ENCODE measurements around the gene LRRC45.

DNA sequence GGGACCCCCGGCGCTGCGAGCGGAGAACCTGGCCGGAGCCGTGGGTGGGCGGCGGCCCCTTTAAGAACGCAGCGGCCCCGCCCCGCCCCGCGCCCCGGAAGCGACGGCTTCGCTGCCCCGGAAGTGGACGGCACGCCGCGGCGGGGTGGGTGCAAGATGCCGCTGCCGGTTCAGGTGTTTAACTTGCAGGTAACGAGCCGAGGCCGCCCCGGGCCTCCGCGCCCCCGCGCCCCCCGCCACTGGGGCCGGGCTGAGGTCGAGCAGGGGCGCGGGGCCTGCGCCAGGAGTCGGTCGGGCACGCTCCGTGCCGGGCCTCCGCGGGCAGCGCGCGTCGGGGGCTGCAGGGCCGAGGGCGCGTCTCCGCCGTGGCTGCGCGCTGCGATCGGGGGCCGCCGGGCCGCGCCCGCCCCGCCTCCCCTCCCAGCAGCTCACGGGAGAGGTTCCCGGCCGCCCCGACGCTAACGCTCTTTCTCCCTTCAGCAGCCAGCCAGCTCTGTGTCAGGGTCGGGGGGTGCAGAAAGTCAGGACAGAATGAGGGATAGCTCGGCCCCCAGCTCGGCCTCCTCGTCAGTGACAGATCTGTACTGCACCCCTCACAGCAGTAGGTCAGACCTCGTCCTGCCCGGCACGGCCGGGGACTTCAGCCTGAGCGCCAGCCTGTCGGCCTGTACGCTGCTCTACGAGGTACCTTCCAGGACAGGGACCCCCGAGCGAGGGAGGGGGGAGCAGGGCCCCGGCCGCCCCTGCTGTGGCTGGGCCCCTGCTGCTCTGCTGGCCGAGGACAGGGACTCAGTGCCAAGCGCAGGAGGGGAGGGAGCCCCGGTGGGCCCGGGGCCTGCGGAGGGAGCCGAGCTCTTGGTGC is 28.9 kb downstream of the LRRC45 start, which contains the start of the genes GPS1 and RFNG:
- TF ChIP-seq ZNF555 (tag by site-specific recombination; conservative IDR thresholded peaks at IDR 0.05): no peak
- no peak for TF ChIP-seq CTCF (tag by site-specific recombination; IDR thresholded peaks at IDR 0.05)
- TF ChIP-seq YY1 (tag by site-specific recombination; IDR thresholded peaks at IDR 0.05): no peak
- TF ChIP-seq, protein P1, sequence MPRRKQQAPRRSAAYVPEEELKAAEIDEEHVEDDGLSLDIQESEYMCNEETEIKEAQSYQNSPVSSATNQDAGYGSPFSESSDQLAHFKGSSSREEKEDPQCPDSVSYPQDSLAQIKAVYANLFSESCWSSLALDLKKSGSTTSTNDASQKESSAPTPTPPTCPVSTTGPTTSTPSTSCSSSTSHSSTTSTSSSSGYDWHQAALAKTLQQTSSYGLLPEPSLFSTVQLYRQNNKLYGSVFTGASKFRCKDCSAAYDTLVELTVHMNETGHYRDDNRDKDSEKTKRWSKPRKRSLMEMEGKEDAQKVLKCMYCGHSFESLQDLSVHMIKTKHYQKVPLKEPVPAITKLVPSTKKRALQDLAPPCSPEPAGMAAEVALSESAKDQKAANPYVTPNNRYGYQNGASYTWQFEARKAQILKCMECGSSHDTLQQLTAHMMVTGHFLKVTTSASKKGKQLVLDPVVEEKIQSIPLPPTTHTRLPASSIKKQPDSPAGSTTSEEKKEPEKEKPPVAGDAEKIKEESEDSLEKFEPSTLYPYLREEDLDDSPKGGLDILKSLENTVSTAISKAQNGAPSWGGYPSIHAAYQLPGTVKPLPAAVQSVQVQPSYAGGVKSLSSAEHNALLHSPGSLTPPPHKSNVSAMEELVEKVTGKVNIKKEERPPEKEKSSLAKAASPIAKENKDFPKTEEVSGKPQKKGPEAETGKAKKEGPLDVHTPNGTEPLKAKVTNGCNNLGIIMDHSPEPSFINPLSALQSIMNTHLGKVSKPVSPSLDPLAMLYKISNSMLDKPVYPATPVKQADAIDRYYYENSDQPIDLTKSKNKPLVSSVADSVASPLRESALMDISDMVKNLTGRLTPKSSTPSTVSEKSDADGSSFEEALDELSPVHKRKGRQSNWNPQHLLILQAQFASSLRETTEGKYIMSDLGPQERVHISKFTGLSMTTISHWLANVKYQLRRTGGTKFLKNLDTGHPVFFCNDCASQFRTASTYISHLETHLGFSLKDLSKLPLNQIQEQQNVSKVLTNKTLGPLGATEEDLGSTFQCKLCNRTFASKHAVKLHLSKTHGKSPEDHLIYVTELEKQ (tag by site-specific recombination; IDR thresholded peaks at IDR 0.05; ENCODE audit: borderline replicate concordance): no peak
- no peak for TF ChIP-seq ZNF292 (tag by site-specific recombination; IDR thresholded peaks at IDR 0.05; ENCODE audit: borderline replicate concordance, low read depth)
- TF ChIP-seq ZNF639 (tag by site-specific recombination; IDR thresholded peaks at IDR 0.05): no peak
- TF ChIP-seq, protein P2, sequence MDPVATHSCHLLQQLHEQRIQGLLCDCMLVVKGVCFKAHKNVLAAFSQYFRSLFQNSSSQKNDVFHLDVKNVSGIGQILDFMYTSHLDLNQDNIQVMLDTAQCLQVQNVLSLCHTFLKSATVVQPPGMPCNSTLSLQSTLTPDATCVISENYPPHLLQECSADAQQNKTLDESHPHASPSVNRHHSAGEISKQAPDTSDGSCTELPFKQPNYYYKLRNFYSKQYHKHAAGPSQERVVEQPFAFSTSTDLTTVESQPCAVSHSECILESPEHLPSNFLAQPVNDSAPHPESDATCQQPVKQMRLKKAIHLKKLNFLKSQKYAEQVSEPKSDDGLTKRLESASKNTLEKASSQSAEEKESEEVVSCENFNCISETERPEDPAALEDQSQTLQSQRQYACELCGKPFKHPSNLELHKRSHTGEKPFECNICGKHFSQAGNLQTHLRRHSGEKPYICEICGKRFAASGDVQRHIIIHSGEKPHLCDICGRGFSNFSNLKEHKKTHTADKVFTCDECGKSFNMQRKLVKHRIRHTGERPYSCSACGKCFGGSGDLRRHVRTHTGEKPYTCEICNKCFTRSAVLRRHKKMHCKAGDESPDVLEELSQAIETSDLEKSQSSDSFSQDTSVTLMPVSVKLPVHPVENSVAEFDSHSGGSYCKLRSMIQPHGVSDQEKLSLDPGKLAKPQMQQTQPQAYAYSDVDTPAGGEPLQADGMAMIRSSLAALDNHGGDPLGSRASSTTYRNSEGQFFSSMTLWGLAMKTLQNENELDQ (tag by site-specific recombination; IDR thresholded peaks at IDR 0.05; ENCODE audit: low read depth): no peak
- no peak for TF ChIP-seq ATF2 (tag by site-specific recombination; IDR thresholded peaks at IDR 0.05; ENCODE audit: low read depth)
- no peak for TF ChIP-seq GLI4 (tag by site-specific recombination; IDR thresholded peaks at IDR 0.05)

Data from HEK293 (cell line).